NCI-H1092 (cell line): ENCODE data around the gene IRS1.

Source experiments
- DNase-seq: peaks from one replicate; lab custom pipeline; 2025; lab: John Stamatoyannopoulos, UW

Gene IRS1

DNA sequence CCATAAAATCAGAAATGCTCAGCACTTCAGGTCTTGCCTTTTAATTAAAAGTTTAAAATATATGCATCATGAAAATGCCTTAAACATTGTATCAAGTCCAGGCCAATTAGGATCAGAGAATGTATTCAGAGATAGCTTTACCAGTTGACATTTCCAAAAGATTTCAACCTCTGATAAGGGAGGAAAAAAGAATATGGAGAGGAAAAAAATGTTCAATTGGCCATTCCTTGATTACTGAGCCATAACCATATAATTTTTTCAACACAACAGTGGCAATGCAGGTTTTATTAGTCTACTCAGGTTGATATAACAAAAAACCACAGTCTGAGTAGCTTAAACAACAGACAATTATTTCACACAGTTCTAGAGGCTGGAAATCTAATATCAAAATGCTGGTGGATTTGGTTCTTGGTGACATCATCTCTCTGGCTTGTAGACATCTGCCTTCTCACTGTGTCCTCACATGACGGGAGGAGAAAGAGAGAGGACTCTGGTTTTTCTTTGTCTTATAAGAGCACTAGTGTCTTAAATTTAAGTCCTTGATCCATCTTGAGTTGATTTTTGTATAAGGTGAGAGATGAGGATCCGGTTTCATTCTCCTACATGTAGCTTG is 111.9 kb downstream of the IRS1 start:
- DNase-seq: no peak

DNA sequence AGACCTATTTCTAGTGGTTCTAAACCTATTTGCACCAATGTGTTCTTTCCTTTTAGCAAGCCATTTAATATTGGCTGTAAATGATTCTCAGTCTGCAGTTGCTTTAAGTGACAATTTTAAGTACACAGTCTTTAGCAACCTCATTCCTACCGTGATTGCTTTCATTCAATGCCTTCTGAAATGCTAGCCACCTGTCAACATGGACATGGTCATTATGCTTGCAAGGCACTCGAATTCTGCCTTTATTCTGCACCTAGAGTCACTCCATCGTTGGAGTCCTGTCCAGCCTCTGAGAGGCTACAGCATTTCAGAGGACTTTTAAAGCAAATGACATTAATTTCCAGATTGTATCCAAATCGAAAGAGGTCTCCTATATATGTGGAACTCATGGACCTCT is 115.1 kb downstream of the IRS1 start:
- no peak for DNase-seq

GRCh38 chr2:226683944-226684562 is 115.6 kb downstream of the IRS1 start:
- no peak for DNase-seq

DNA sequence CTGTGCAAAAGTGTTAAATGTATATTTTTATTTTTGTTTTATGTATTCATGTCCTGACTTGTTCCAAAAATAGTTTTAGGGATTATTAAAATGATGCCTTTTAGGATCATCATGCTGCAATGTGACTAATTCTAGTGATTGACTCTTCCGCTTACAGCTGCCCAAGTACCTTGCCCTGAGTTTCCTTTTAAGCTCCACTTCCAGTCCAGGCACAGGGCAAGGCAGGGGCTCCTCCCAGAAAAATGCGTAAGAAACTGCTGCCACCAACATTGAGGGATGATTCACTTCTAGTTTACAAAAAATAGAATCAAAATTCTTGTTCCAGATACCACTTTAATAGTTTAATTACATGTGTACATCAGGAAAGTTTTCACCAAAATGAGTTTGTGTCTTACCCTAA is 116.4 kb downstream of the IRS1 start:
- DNase-seq: no peak
